Heart right ventricle (tissue), 16 donors: ENCODE results near the gene CFAP300. TPM values are rescaled to one million over a fixed set of nuclear protein-coding genes. Genes with fewer than 3 reads are reported as not detected.

Experiments
- ATAC-seq, 8 donors: fragments of 200-7000 bp; cut with Tn5 transposase; one replicate each; pipeline ENCODE4 v1.9.1; 2020; ENCODE audit warnings: mild to moderate bottlenecking in 8 of 8, moderate library complexity in 8 of 8, moderate number of reproducible peaks in 1 of 8
- DNase-seq, 2 donors: peaks; one replicate each; pipeline ENCODE4 v3.0.0-alpha.2; 2020
- H3K27ac ChIP-seq, 10 donors: fragments of 200-600 bp; sonication (generic) in 2 of 10; one replicate each; pipeline versions ENCODE4 v1.5.0 to v1.8.0; 2020 to 2022; ENCODE audit warnings: mild to moderate bottlenecking in 3 of 10
- H3K27me3 ChIP-seq, 7 donors: fragments of 200-600 bp; one replicate each; pipeline ENCODE4 v1.8.0; 2021 to 2022; ENCODE audit warnings: mild to moderate bottlenecking in 2 of 7
- H3K36me3 ChIP-seq, 9 donors: fragments of 200-600 bp; sonication (generic) in 1 of 9; one replicate each; pipeline versions ENCODE4 v1.5.0 to v1.8.0; 2020 to 2022; ENCODE audit warnings: mild to moderate bottlenecking in 2 of 9
- H3K4me1 ChIP-seq, 9 donors: fragments of 200-600 bp; sonication (generic) in 1 of 9; one replicate each; pipeline versions ENCODE4 v1.5.0 to v1.8.0; 2020 to 2022; ENCODE audit warnings: mild to moderate bottlenecking in 4 of 9
- H3K4me3 ChIP-seq, 10 donors: fragments of 200-600 bp; sonication (generic) in 2 of 10; one replicate each; pipeline versions ENCODE4 v1.5.0 to v1.8.0; 2020 to 2022; ENCODE audit warnings: mild to moderate bottlenecking in 7 of 10, moderate library complexity in 2 of 10
- H3K9me3 ChIP-seq, 11 donors: fragments of 200-600 bp in 10 of 11; sonication (generic) in 2 of 11; one replicate each; pipeline versions ENCODE4 v1.5.0 to v1.8.0; 2013 to 2022; ENCODE audit warnings: mild to moderate bottlenecking in 2 of 11, control low read depth in 1 of 11, moderate library complexity in 1 of 11
- CTCF ChIP-seq, 9 donors: fragments of 200-600 bp; sonication (generic) in 2 of 9; IDR thresholded peaks; one replicate each; pipeline versions ENCODE4 v1.5.0 to v1.8.0; 2021 to 2022; ENCODE audit warnings: antibody characterized with exemption in 9 of 9, mild to moderate bottlenecking in 5 of 9, moderate library complexity in 1 of 9
- WGBS, 2 donors: extraction: QIAGEN DNeasy Blood & Tissue Kit; methylation state at CpG; one replicate each; pipeline ENCODE4 v1.1.7; 2013; ENCODE audit warnings: inconsistent platforms in 1 of 2; 5-methylcytosine and 5-hydroxymethylcytosine counted together
- intact Hi-C, 10 donors: fragments of 100-400 bp; cut with DNase I; formaldehyde crosslinking; loops; one replicate each; pipeline versions ENCODE4 v1.11.1 to v1.14.2; 2022
- polyA plus RNA-seq, 2 donors: library from polyadenylated mRNA; stranded (reverse); fragments of 200-250 nt; gene quantifications; one replicate each; pipeline ENCODE4 v1.2.3, GENCODE V29; 2013
- total RNA-seq, 10 donors: library from RNA; stranded (reverse); fragmentation: NEBNext Ultra II Directional in 3 of 10; extraction: Animal tissue kit (Norgen Biotek cat#: 25700) in 3 of 10; gene quantifications; one replicate each; pipeline versions ENCODE4 v1.2.1 to v1.2.4, GENCODE V29; 2021 to 2023
- donor health status: Arrhythmogenic right ventricular cardiomyopathy.
- donor health status: ischemic (EF 13 %, LVEDD 7.1; RV severe dilation, severe dysfunction).
- donor health status: healthy with polysubstance abuse.
- donor health status: DM: no; HTN: yes; CAD: no.
- donor health status: DM: no; HTN: no; CAD: no.
- donor health status: ischemic (EF 25% LVEDD 6.9; RV normal size, moderate dysfunction).
- donor health status: ischemic (EF 25% LVEDD 5.7; RV mildly dilated, moderate dysfunction).
- donor health status: healthy.
- donor health status: DM: yes; HTN: yes; CAD: no.
- donor health status: Ischemic cardiomyopathy.
- donor health status: ischemic (EF 35%, LVEDD 5.7; RV mildly dilated, moderate dysfunction).
- donor health status: nonischemic (EF 11% LVEDD 7.7; RV severe dilation, severe dysfunction).
- donor health status: DM: yes; HTN: yes; CAD: no.
- donor health status: PGD.
- donor health status: ischemic (EF 29% LVEDD 5.4; RV normal size, mild dysfunction).
- donor health status: nonischemic (EF 23%, LVEDD 6.1; RV moderate dilation, normal function).

Gene CFAP300
- total and polyA plus RNA-seq, 12 donors, result 0.26 to 1.8 (median 0.65) TPM; not detected in 1

GRCh38 chr11:102109896-102110760 is 62.9 kb downstream of the CFAP300 start, which contains the start of gene YAP1:
YAP1 (plus strand) TSS chr11:102110447; CDS start chr11:102110849, 402 bp downstream.
- no peaks in the 10 kb centered on the region for H3K9me3 ChIP-seq
- peak within 1 kb of the TSS; percentile 94 to 99 (median 98) for H3K27ac ChIP-seq
- intact Hi-C loops, result loop anchor here in 6 of 10 donors (2.0 to 10.0 kb wide), 10 partner anchors 37 to 165 kb away; partner anchors contain the start of gene CFAP300 (in 1 of the 6)
- ATAC-seq (peak; percentile 85 to 93 (median 90)), DNase-seq (peak; percentile 91)
- TF ChIP-seq CTCF (IDR thresholded peaks at IDR 0.05), result peak in 2 of 9 donors; percentile 3 to 12
- 0 to 1% methylated on average over 91 to 104 of the region's 104 CpGs for WGBS, 2 donors
- peak within 1 kb of the TSS; percentile 74 to 98 (median 89) for H3K4me3 ChIP-seq
- peaks cover 0 to 39% (median 28%) of the 10 kb centered on the region in 9 donors for H3K4me1 ChIP-seq
- peaks cover 0 to 74% (median 0%) of the 10 kb centered on the region in 7 donors for H3K27me3 ChIP-seq
- H3K36me3 ChIP-seq, result peaks cover 0 to 12% (median 0%) of the 10 kb centered on the region in 9 donors

GRCh38 chr11:102110761-102111010 is 63.4 kb downstream of the CFAP300 start:
- no peak for TF ChIP-seq CTCF (IDR thresholded peaks at IDR 0.05)
- H3K4me3 ChIP-seq, result peak overlapping the region; percentile 74 to 98 (median 89)
- intact Hi-C loops, result loop anchor here in 6 of 10 donors (2.0 to 10.0 kb wide), 8 partner anchors 37 to 157 kb away; partner anchors contain the start of gene CFAP300 (in 1 of the 6)
- H3K36me3 ChIP-seq, result peaks cover 0 to 17% (median 0%) of the 10 kb centered on the region in 9 donors
- WGBS, 2 donors, result 0 to 1% methylated on average over 21 to 31 of the region's 31 CpGs
- DNase-seq (no peak), ATAC-seq (peak in 4 of 8 donors; percentile 3 to 47 (median 6))
- peak overlapping the region; percentile 94 to 99 (median 98) for H3K27ac ChIP-seq
- peaks cover 0 to 80% (median 0%) of the 10 kb centered on the region in 7 donors for H3K27me3 ChIP-seq
- H3K9me3 ChIP-seq, result no peaks in the 10 kb centered on the region
- H3K4me1 ChIP-seq, result peaks cover 0 to 44% (median 34%) of the 10 kb centered on the region in 9 donors

- Histone ChIP-seq H3K36me3 (peaks cover 0 to 22% (median 0%) of the 10 kb centered on the region in 9 donors), H3K27ac (peak overlapping the region; percentile 94 to 99 (median 98)), H3K4me1 (peaks cover 0 to 49% (median 39%) of the 10 kb centered on the region in 9 donors), H3K27me3 (peaks cover 0 to 84% (median 0%) of the 10 kb centered on the region in 7 donors), H3K9me3 (no peaks in the 10 kb centered on the region), H3K4me3 (peak overlapping the region; percentile 74 to 98 (median 89))
- ATAC-seq (peak; percentile 56 to 84 (median 76)), DNase-seq (peak; percentile 76)
- intact Hi-C loops, result loop anchor here in 6 of 10 donors (2.0 to 10.0 kb wide), 8 partner anchors 36 to 156 kb away; partner anchors contain the start of gene CFAP300 (in 1 of the 6)
- TF ChIP-seq CTCF (IDR thresholded peaks at IDR 0.05), result peak in 5 of 9 donors; percentile 13 to 21 (median 17)
- 0 to 1% methylated on average over 53 to 61 of the region's 61 CpGs for WGBS, 2 donors
Observed at GRCh38 chr11:102111011-102111786, 64.0 kb downstream of the CFAP300 start.
